Naive thymus-derived CD4-positive, alpha-beta T cell (primary cell): ENCODE data around the gene SLX4. TPM values are rescaled to one million over a fixed set of nuclear protein-coding genes. Genes with fewer than 3 reads are reported as not detected.
A peak's percentile ranks its signal among the peaks of the same experiment; 100 is the strongest.

ENCODE experiments used
- ATAC-seq: fragments of 150-1000 bp; cut with Tn5 transposase; 2 replicates; pipeline ENCODE4 v1.10.0; 2021; ENCODE audit warnings: mild to moderate bottlenecking, moderate library complexity
- CTCF ChIA-PET: fragments of 350-600 bp; sonication (Branson Sonifier 250); formaldehyde crosslinking; loops from one replicate; lab custom pipeline; 2021; ENCODE audit warnings: antibody characterized with exemption; lab: Charles Lee
- POLR2A ChIA-PET: fragments of 350-600 bp; sonication (Branson Sonifier 250); formaldehyde crosslinking; loops from one replicate; lab custom pipeline; 2021; ENCODE audit warnings: antibody characterized with exemption, inconsistent platforms; lab: Charles Lee
- DNase-seq, 9 donors: peaks; one replicate each; pipeline versions ENCODE4 v3.0.0 to v3.0.0-alpha.2; 2020 to 2022; ENCODE audit warnings: mixed read lengths in 1 of 9
- H3K27ac ChIP-seq: one replicate; pipeline ENCODE4 v1.7.0; 2013; ENCODE audit warnings: mild to moderate bottlenecking, low read depth, low read length, moderate library complexity
- H3K27me3 ChIP-seq, 2 donors: one replicate each; pipeline ENCODE4 v1.7.0; 2013; ENCODE audit warnings: low read length in 2 of 2, mild to moderate bottlenecking in 2 of 2, moderate library complexity in 2 of 2; ENCODE audit not compliant: control insufficient read depth in 2 of 2, insufficient read depth in 2 of 2
- H3K36me3 ChIP-seq, 3 experiments: 1 replicate in 2 of 3; 2 replicates in 1 of 3; pipeline ENCODE4 v1.7.0; 2013; ENCODE audit warnings: low read length in 3 of 3, mild to moderate bottlenecking in 3 of 3, moderate library complexity in 1 of 3; ENCODE audit not compliant: insufficient read depth in 3 of 3, control insufficient read depth in 2 of 3
- H3K4me1 ChIP-seq, 2 donors: one replicate each; pipeline ENCODE4 v1.7.0; 2013; ENCODE audit warnings: low read length in 2 of 2, mild to moderate bottlenecking in 2 of 2, moderate library complexity in 1 of 2; ENCODE audit not compliant: control insufficient read depth in 2 of 2, insufficient read depth in 2 of 2
- H3K4me3 ChIP-seq: 2 replicates; pipeline ENCODE4 v1.7.0; 2013; ENCODE audit warnings: mild to moderate bottlenecking, low read length
- H3K9me3 ChIP-seq, 3 experiments: 1 replicate in 2 of 3; 2 replicates in 1 of 3; pipeline ENCODE4 v1.7.0; 2013; ENCODE audit warnings: low read length in 3 of 3; ENCODE audit not compliant: control insufficient read depth in 2 of 3
- H3K27ac Mint-ChIP-seq, 9 donors: one replicate each; pipeline ENCODE4 v1.8.0; 2020 to 2022; ENCODE audit warnings: mixed read lengths in 9 of 9, mild to moderate bottlenecking in 8 of 9, moderate library complexity in 5 of 9, inconsistent platforms in 2 of 9
- H3K27me3 Mint-ChIP-seq, 5 donors: one replicate each; pipeline ENCODE4 v1.8.0; 2021 to 2022; ENCODE audit warnings: mixed read lengths in 5 of 5, mild to moderate bottlenecking in 1 of 5
- H3K36me3 Mint-ChIP-seq, 5 donors: one replicate each; pipeline ENCODE4 v1.8.0; 2020 to 2022; ENCODE audit warnings: mixed read lengths in 5 of 5, mild to moderate bottlenecking in 3 of 5, inconsistent platforms in 1 of 5
- H3K4me1 Mint-ChIP-seq, 7 donors: one replicate each; pipeline ENCODE4 v1.8.0; 2020 to 2022; ENCODE audit warnings: mixed read lengths in 7 of 7, mild to moderate bottlenecking in 3 of 7, inconsistent platforms in 1 of 7
- H3K4me3 Mint-ChIP-seq, 10 donors: one replicate each; pipeline ENCODE4 v1.8.0; 2020 to 2022; ENCODE audit warnings: mild to moderate bottlenecking in 10 of 10, mixed read lengths in 10 of 10, moderate library complexity in 6 of 10, inconsistent platforms in 2 of 10
- H3K9me3 Mint-ChIP-seq, 11 donors: one replicate each; pipeline ENCODE4 v1.8.0; 2020 to 2022; ENCODE audit warnings: mixed read lengths in 11 of 11, mild to moderate bottlenecking in 4 of 11, inconsistent platforms in 1 of 11, moderate library complexity in 1 of 11
- intact Hi-C, 2 donors: fragments of 100-400 bp; cut with micrococcal nuclease; formaldehyde crosslinking; loops; one replicate each; pipeline ENCODE4 v1.15.1; 2023
- polyA plus RNA-seq, 2 donors: library from polyadenylated mRNA; unstranded; fragments of 300-500 nt; fragmentation: Illumina TruSeq; gene quantifications; one replicate each; pipeline ENCODE4 v1.2.3, GENCODE V29; 2021
- total RNA-seq, 6 experiments: library from RNA in 5 of 6; stranded (reverse) in 5 of 6; gene quantifications; 1 replicate in 5 of 6; 2 replicates in 1 of 6; pipeline ENCODE4 v1.2.3 and lab custom pipeline; 2021 to 2026

Gene SLX4
- total and polyA plus RNA-seq, 7 experiments from 2014 or later: 0.89 to 12.5 (median 7.5) TPM

GRCh38 chr16:3575491-3575890, 35.9 kb downstream of the SLX4 start:
- intact Hi-C loops: loop anchor here (5.0 to 10.0 kb wide), 2 partner anchors 38 to 421 kb away; no protein-coding TSS in a partner anchor
- no peaks in the 10 kb centered on the region for H3K27me3 ChIP-seq
- peak overlapping the region; percentile 69 to 97 (median 94) for H3K27ac Mint-ChIP-seq
- ChIA-PET CTCF (no interaction called here), POLR2A (interaction anchor here (1.0 kb wide), 1 partner anchor 51 kb away, joined by 3 read pairs; no protein-coding TSS in a partner anchor)
- H3K4me3 Mint-ChIP-seq: peak overlapping the region; percentile 83 to 100 (median 99)
- peaks cover 2 to 39% (median 17%) of the 10 kb centered on the region in 5 donors for H3K36me3 Mint-ChIP-seq
- peaks cover 0 to 3% (median 0%) of the 10 kb centered on the region in 3 experiments for H3K9me3 ChIP-seq
- H3K9me3 Mint-ChIP-seq: peaks cover under 1 to 10% (median 2%) of the 10 kb centered on the region in 11 donors
- peaks cover 24 to 73% (median 64%) of the 10 kb centered on the region in 7 donors for H3K4me1 Mint-ChIP-seq
- H3K36me3 ChIP-seq: peaks cover 2 to 23% (median 3%) of the 10 kb centered on the region in 3 experiments
- H3K4me1 ChIP-seq: peaks cover 33 to 36% of the 10 kb centered on the region in 2 donors
- ATAC-seq (no peak), DNase-seq (no peak)
- H3K4me3 ChIP-seq: peak overlapping the region; percentile 99
- no peaks in the 10 kb centered on the region for H3K27me3 Mint-ChIP-seq
- H3K27ac ChIP-seq: peak overlapping the region; percentile 90

GRCh38 chr16:3574195-3574594, 37.2 kb downstream of the SLX4 start:
- peak overlapping the region in 9 of 10 donors; percentile 8 to 100 (median 83) for H3K4me3 Mint-ChIP-seq
- H3K27me3 Mint-ChIP-seq: no peaks in the 10 kb centered on the region
- POLR2A ChIA-PET: no interaction called here
- H3K36me3 ChIP-seq: peaks cover 3 to 34% (median 5%) of the 10 kb centered on the region in 3 experiments
- no peak overlapping the region for H3K4me3 ChIP-seq
- peaks cover 7 to 47% (median 23%) of the 10 kb centered on the region in 5 donors for H3K36me3 Mint-ChIP-seq
- no peak for ATAC-seq
- H3K4me1 ChIP-seq: peaks cover 24 to 27% of the 10 kb centered on the region in 2 donors
- no peak overlapping the region for H3K27ac ChIP-seq
- peaks cover 12 to 62% (median 55%) of the 10 kb centered on the region in 7 donors for H3K4me1 Mint-ChIP-seq
- CTCF ChIA-PET: no interaction called here
- intact Hi-C loops: loop anchor here in 1 of 2 donors (10.0 kb wide), 1 partner anchor 419 kb away; no protein-coding TSS in a partner anchor
- peaks cover 0 to 6% (median 0%) of the 10 kb centered on the region in 3 experiments for H3K9me3 ChIP-seq
- no peak for DNase-seq
- H3K27me3 ChIP-seq: no peaks in the 10 kb centered on the region
- H3K27ac Mint-ChIP-seq: peak overlapping the region in 5 of 9 donors; percentile 81 to 97 (median 94)
- H3K9me3 Mint-ChIP-seq: peaks cover 4 to 15% (median 6%) of the 10 kb centered on the region in 11 donors

DNA sequence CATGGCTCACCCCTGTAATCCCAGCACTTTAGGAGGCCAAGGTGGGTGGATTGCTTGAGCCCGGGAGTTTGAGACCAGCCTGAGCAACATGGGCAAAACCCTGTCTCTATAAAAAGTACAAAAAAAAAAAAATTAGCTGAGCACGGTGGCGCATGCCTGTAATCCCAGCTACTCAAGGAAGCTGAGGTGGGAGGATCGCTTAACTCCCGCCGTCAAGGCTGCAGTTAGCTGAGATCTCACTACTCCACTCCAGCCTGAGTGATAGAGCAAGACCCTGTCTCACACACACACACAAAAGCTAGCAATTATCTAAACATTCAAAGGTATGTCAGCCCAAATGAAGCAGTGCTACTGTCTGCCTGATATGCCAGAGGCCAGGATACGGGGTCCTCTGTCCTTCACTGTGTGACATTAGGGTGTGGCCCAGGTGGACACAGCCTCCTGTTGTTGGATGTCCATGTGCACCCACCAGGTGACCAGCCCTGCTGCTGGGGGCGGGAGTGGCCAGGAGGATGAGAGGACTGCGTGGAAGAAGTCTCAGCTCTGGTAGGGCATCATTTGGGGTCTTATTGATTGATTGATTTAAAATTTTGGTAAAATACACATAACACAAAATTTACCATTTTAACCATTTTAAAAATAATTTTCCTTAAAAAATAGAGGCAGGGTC, 38.1 kb downstream of the SLX4 start:
- H3K9me3 ChIP-seq: peaks cover 0 to 6% (median 0%) of the 10 kb centered on the region in 3 experiments
- ChIA-PET CTCF (no interaction called here), POLR2A (interaction anchor here (0.6 to 0.9 kb wide), 2 partner anchors 24 to 33 kb away, joined by 3 read pairs; no protein-coding TSS in a partner anchor)
- no peak overlapping the region for H3K4me3 ChIP-seq
- H3K4me1 ChIP-seq: peaks cover 16 to 25% of the 10 kb centered on the region in 2 donors
- H3K4me1 Mint-ChIP-seq: peaks cover 10 to 58% (median 50%) of the 10 kb centered on the region in 7 donors
- peak overlapping the region; percentile 35 to 74 (median 62) for H3K4me3 Mint-ChIP-seq
- peaks cover 4 to 15% (median 6%) of the 10 kb centered on the region in 11 donors for H3K9me3 Mint-ChIP-seq
- H3K27ac Mint-ChIP-seq: peak overlapping the region in 8 of 9 donors; percentile 46 to 95 (median 74)
- H3K36me3 ChIP-seq: peaks cover 3 to 38% (median 5%) of the 10 kb centered on the region in 3 experiments
- peak overlapping the region; percentile 13 for H3K27ac ChIP-seq
- H3K36me3 Mint-ChIP-seq: peaks cover 7 to 49% (median 26%) of the 10 kb centered on the region in 5 donors
- H3K27me3 ChIP-seq: no peaks in the 10 kb centered on the region
- intact Hi-C loops: loop anchor here in 1 of 2 donors (10.0 kb wide), 1 partner anchor 418 kb away; no protein-coding TSS in a partner anchor
- no peak for ATAC-seq
- H3K27me3 Mint-ChIP-seq: no peaks in the 10 kb centered on the region
- DNase-seq: peak in 1 of 9 donors; percentile 21

DNA sequence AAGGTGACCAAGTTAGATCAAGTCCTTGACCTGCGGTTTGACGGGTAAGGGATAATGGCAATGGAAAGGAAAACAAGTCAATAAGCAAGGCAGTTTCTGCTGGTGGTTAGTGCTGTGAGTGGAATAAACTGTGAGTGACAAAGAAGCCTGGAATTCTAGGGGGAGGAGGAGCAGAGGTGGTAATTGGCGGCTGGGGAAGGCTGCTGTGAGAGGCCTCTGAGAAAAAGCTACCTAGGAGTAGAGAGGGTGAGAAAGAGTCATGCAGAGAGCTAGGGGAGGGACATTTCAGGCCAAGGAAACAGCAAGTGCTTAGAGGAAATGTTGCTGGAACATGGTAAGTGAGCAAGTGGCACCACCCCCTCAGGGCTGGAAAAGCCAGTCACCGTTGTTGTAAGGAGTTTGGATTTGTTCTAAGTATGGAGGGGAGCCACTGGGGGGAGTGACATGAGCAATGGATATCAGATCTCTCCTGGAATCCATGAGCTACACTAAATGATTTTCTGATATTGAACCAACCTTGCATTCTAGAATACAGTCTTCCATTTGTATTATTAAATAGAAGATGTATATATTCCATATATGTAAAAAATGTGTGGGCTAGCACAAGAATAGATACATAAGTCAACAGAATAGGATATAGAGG, 40.9 kb downstream of the SLX4 start:
- ChIA-PET CTCF (no interaction called here), POLR2A (interaction anchor here (0.6 to 1.2 kb wide), 4 partner anchors 13 to 190 kb away, joined by 3 to 5 read pairs (median 4); partner anchors contain the start of gene SLX4)
- DNase-seq: no peak
- Histone ChIP-seq H3K36me3 (peaks cover 3 to 57% (median 7%) of the 10 kb centered on the region in 3 experiments), H3K27ac (peak overlapping the region; percentile 9), H3K9me3 (peaks cover 0 to 6% (median 0%) of the 10 kb centered on the region in 3 experiments), H3K27me3 (no peaks in the 10 kb centered on the region), H3K4me3 (no peak overlapping the region), H3K4me1 (peaks cover 7 to 18% of the 10 kb centered on the region in 2 donors)
- Mint-ChIP-seq H3K36me3 (peaks cover 7 to 38% (median 30%) of the 10 kb centered on the region in 5 donors), H3K27me3 (no peaks in the 10 kb centered on the region), H3K4me1 (peaks cover 5 to 43% (median 35%) of the 10 kb centered on the region in 7 donors), H3K9me3 (peaks cover 4 to 15% (median 6%) of the 10 kb centered on the region in 11 donors), H3K4me3 (peak overlapping the region in 1 of 10 donors; percentile 29), H3K27ac (peak overlapping the region in 8 of 9 donors; percentile 42 to 88 (median 70))
- intact Hi-C loops: loop anchor here in 1 of 2 donors (10.0 kb wide), 1 partner anchor 416 kb away; no protein-coding TSS in a partner anchor
- ATAC-seq: no peak

DNA sequence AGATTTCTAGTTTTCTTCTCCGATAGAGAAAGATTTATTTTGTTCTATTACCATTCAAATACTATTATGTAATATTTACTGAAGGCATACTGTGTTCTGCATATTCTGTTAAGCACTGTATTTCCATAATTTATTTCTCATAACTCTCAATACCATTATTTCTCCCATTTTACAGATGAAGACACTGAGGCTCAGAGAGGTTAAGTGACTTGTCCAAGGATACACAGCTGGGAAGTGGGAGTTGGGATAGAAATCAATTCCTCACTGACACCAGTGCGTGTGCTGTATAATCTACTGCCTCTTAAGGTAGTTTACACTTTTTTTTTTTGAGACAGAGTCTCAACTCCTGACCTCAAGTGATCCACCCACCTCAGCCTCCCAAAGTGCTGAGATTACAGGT, 41.6 kb downstream of the SLX4 start:
- Histone ChIP-seq H3K4me1 (peaks cover under 1 to 12% of the 10 kb centered on the region in 2 donors), H3K36me3 (peaks cover 0 to 64% (median 14%) of the 10 kb centered on the region in 3 experiments), H3K27ac (no peak overlapping the region), H3K9me3 (peaks cover 0 to 6% (median 0%) of the 10 kb centered on the region in 3 experiments), H3K27me3 (no peaks in the 10 kb centered on the region), H3K4me3 (no peak overlapping the region)
- Mint-ChIP-seq H3K4me1 (peaks cover 5 to 36% (median 28%) of the 10 kb centered on the region in 7 donors), H3K27ac (peak overlapping the region in 5 of 9 donors; percentile 38 to 77 (median 56)), H3K9me3 (peaks cover 4 to 15% (median 6%) of the 10 kb centered on the region in 11 donors), H3K36me3 (peaks cover 7 to 38% (median 30%) of the 10 kb centered on the region in 5 donors), H3K4me3 (no peak overlapping the region), H3K27me3 (no peaks in the 10 kb centered on the region)
- ChIA-PET POLR2A (interaction anchor here (1.1 kb wide), 1 partner anchor 41 kb away, joined by 5 read pairs; no protein-coding TSS in a partner anchor), CTCF (no interaction called here)
- intact Hi-C loops: loop anchor here in 1 of 2 donors (10.0 kb wide), 1 partner anchor 415 kb away; no protein-coding TSS in a partner anchor
- no peak for DNase-seq
- no peak for ATAC-seq

- Mint-ChIP-seq H3K4me3 (no peak overlapping the region), H3K36me3 (peaks cover 7 to 43% (median 24%) of the 10 kb centered on the region in 5 donors), H3K27me3 (no peaks in the 10 kb centered on the region), H3K4me1 (peaks cover 0 to 13% (median 11%) of the 10 kb centered on the region in 7 donors), H3K27ac (no peak overlapping the region), H3K9me3 (peaks cover 4 to 15% (median 6%) of the 10 kb centered on the region in 11 donors)
- H3K27ac ChIP-seq: no peak overlapping the region
- intact Hi-C loops: no loop called here
- DNase-seq (no peak), ATAC-seq (no peak)
- no peak overlapping the region for H3K4me3 ChIP-seq
- ChIA-PET CTCF (interaction anchor here (0.7 kb wide), 1 partner anchor 314 kb away, joined by 5 read pairs; no protein-coding TSS in a partner anchor), POLR2A (interaction anchor here (0.6 to 0.7 kb wide), 2 partner anchors 20 to 45 kb away, joined by 3 to 4 read pairs; no protein-coding TSS in a partner anchor)
- no peaks in the 10 kb centered on the region for H3K27me3 ChIP-seq
- peaks cover 0 to 5% of the 10 kb centered on the region in 2 donors for H3K4me1 ChIP-seq
- peaks cover 0 to 6% (median 0%) of the 10 kb centered on the region in 3 experiments for H3K9me3 ChIP-seq
- peaks cover 3 to 81% (median 21%) of the 10 kb centered on the region in 3 experiments for H3K36me3 ChIP-seq
Measured at GRCh38 chr16:3566990-3567389, 44.4 kb downstream of the SLX4 start.
